Measurements from ENCODE around the gene SNX6. TPM values are rescaled to one million over a fixed set of nuclear protein-coding genes. Genes with fewer than 3 reads are reported as not detected.
"Not testable (repeated sequence)": the region's sequence is repeated elsewhere in the genome, so short reads cannot be mapped to it uniquely, and the experiment has no call there.

The SNX6 gene
- total RNA-seq, 1 experiment from 2014 or later, result 69.3 TPM

DNA sequence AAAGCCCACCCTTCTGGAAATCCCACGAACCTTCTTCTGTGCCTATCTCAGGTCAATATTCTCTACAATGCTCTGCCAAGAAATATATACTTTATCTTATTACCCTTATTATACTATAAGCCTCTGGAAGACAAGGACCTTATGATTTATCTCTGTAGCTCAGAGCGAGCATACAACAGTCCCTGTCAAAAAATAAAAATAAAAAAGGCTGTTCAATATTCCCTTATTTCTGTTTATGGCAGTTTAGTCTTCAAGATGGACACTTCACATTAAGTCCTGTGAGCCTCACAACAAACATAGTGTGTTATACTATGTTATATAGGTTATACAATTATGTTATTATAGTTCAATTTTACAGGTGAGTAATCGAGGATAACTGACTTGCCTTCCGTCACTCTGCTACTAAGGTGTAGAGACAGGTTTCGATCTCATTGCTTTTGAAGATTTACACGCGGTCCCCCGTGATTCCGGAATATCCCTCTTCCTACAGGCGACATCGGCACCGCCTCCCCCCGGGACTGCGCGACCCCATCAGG is 91.0 kb downstream of the SNX6 start:
- Histone ChIP-seq H3K4me1 (ENCODE audit: insufficient read depth, low read length) (no peaks in the 10 kb centered on the region; the same call in 1 of the 2 replicates), H3K4ac (ENCODE audit: low read depth, low read length) (no peak overlapping the region), H3K79me2 (ENCODE audit: insufficient read depth, low read length) (0 out of 2 replicates have a peak, but pooled peaks cover 3% of the 10 kb centered on the region), H3K56ac (ENCODE audit: insufficient read length, low read depth, low read length) (peak overlapping the region; percentile 57), H4K20me1 (ENCODE audit: control insufficient read depth, insufficient read depth, insufficient read length) (no peaks in the 10 kb centered on the region), H4K5ac (ENCODE audit: insufficient read length, low read depth, low read length) (peak overlapping the region; percentile 93), H2BK5ac (ENCODE audit: insufficient read length, low read length) (peak overlapping the region; percentile 98), H3K14ac (ENCODE audit: insufficient read depth, low read length) (peak overlapping the region; percentile 98), H3K4me2 (ENCODE audit: insufficient read depth, insufficient read length, low read length) (peak overlapping the region; percentile 56), H3K9me3 (ENCODE audit: control insufficient read depth, low read depth, low read length) (no peaks in the 10 kb centered on the region), H2BK120ac (ENCODE audit: low read depth, low read length, poor library complexity, severe bottlenecking) (peak overlapping the region; percentile 10), H3K18ac (ENCODE audit: insufficient read length, low read depth, low read length) (peak overlapping the region; percentile 99), H3K27ac (ENCODE audit: insufficient read length, low read depth, low read length) (peak overlapping the region; percentile 53), H2BK15ac (ENCODE audit: low read depth, low read length) (peak overlapping the region; percentile 41; the same call in 1 of the 2 replicates), H4K8ac (replicated peaks; ENCODE audit: insufficient read length, low read depth, low read length) (no peak overlapping the region), H3K23me2 (ENCODE audit: insufficient read length, low read depth, low read length, poor library complexity, severe bottlenecking) (no peaks in the 10 kb centered on the region), H2BK12ac (ENCODE audit: insufficient read length, low read depth, low read length) (no peak overlapping the region), H3K27me3 (ENCODE audit: insufficient read depth, low read length) (no peaks in the 10 kb centered on the region), H3K9ac (ENCODE audit: extremely low read depth, insufficient read length, low read length) (peak overlapping the region; percentile 96), H3K79me1 (ENCODE audit: insufficient read depth, low read depth, low read length, poor library complexity, severe bottlenecking) (no peaks in the 10 kb centered on the region), H2BK20ac (ENCODE audit: low read depth, low read length, poor library complexity, severe bottlenecking) (no peak overlapping the region), H2AK5ac (ENCODE audit: insufficient read length, low read length) (no peak overlapping the region), H3T11ph (ENCODE audit: low read length) (no peak overlapping the region), H2AFZ (ENCODE audit: low read length) (no peak overlapping the region), H4K91ac (ENCODE audit: insufficient read length, low read depth, low read length) (no peak overlapping the region), H3K23ac (ENCODE audit: insufficient read length, low read depth, low read length) (no peak overlapping the region)
- no CpG with 5 or more reads among the region's 15 CpGs for WGBS (ENCODE audit: extremely low coverage, insufficient read length, low lambda C conversion rate)
- Mint-ChIP-seq H3K9me3 (no peaks in the 10 kb centered on the region), H3K4me3 (peak overlapping the region; percentile 95 to 97), H3K27me3 (ENCODE audit: low read depth) (no peaks in the 10 kb centered on the region), H3K27ac (peak overlapping the region; percentile 97 to 99 (median 98)), H3K36me3 (ENCODE audit: insufficient read depth in 1 of 3, low read depth in 3 of 3) (peaks cover 1 to 13% (median 9%) of the 10 kb centered on the region in 3 experiments; a peak in 5 of 7 replicates), H3K4me1 (peaks cover 8 to 11% of the 10 kb centered on the region in 2 experiments)
- DNase-seq, result no peak
- TF ChIP-seq, protein P1, sequence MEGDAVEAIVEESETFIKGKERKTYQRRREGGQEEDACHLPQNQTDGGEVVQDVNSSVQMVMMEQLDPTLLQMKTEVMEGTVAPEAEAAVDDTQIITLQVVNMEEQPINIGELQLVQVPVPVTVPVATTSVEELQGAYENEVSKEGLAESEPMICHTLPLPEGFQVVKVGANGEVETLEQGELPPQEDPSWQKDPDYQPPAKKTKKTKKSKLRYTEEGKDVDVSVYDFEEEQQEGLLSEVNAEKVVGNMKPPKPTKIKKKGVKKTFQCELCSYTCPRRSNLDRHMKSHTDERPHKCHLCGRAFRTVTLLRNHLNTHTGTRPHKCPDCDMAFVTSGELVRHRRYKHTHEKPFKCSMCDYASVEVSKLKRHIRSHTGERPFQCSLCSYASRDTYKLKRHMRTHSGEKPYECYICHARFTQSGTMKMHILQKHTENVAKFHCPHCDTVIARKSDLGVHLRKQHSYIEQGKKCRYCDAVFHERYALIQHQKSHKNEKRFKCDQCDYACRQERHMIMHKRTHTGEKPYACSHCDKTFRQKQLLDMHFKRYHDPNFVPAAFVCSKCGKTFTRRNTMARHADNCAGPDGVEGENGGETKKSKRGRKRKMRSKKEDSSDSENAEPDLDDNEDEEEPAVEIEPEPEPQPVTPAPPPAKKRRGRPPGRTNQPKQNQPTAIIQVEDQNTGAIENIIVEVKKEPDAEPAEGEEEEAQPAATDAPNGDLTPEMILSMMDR (conservative IDR thresholded peaks at IDR 0.05), result no peak

DNA sequence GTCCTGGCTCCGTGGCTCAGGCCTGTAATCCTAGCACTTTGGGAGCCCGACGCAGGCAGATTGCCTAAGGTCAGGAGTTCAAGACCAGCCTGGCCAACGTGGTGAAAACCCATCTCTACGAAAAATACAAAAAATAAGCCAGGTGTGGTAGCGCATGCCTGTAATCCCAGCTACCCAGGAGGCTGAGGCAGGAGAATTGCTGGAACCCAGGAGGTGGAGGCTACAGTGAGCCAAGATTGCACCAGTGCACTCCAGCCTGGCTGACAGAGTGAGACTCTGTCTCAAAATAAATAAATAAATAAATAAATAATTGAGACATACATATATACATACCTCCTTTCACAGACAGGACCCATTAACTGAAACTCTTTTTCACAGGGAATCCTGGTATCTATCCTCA is 91.9 kb downstream of the SNX6 start:
- not testable (repeated sequence) for H2BK12ac ChIP-seq (ENCODE audit: insufficient read length, low read depth, low read length); H3K23ac ChIP-seq (ENCODE audit: insufficient read length, low read depth, low read length); H2BK120ac ChIP-seq (ENCODE audit: low read depth, low read length, poor library complexity, severe bottlenecking); H3T11ph ChIP-seq (ENCODE audit: low read length); H4K91ac ChIP-seq (ENCODE audit: insufficient read length, low read depth, low read length); H2BK5ac ChIP-seq (ENCODE audit: insufficient read length, low read length); H3K79me2 ChIP-seq (ENCODE audit: insufficient read depth, low read length); H4K20me1 ChIP-seq (ENCODE audit: control insufficient read depth, insufficient read depth, insufficient read length); H2BK15ac ChIP-seq (ENCODE audit: low read depth, low read length); H3K27me3 ChIP-seq (ENCODE audit: insufficient read depth, low read length); H3K4me1 ChIP-seq (ENCODE audit: insufficient read depth, low read length); H3K14ac ChIP-seq (ENCODE audit: insufficient read depth, low read length); H4K8ac ChIP-seq (replicated peaks; ENCODE audit: insufficient read length, low read depth, low read length); H3K9me3 Mint-ChIP-seq; H3K4ac ChIP-seq (ENCODE audit: low read depth, low read length); H4K5ac ChIP-seq (ENCODE audit: insufficient read length, low read depth, low read length); H2BK20ac ChIP-seq (ENCODE audit: low read depth, low read length, poor library complexity, severe bottlenecking); H2AFZ ChIP-seq (ENCODE audit: low read length); H2AK5ac ChIP-seq (ENCODE audit: insufficient read length, low read length); H3K9me3 ChIP-seq (ENCODE audit: control insufficient read depth, low read depth, low read length); H3K27me3 Mint-ChIP-seq (ENCODE audit: low read depth); H3K18ac ChIP-seq (ENCODE audit: insufficient read length, low read depth, low read length); H3K27ac ChIP-seq (ENCODE audit: insufficient read length, low read depth, low read length); DNase-seq; H3K56ac ChIP-seq (ENCODE audit: insufficient read length, low read depth, low read length); H3K4me2 ChIP-seq (ENCODE audit: insufficient read depth, insufficient read length, low read length); H3K79me1 ChIP-seq (ENCODE audit: insufficient read depth, low read depth, low read length, poor library complexity, severe bottlenecking); H3K27ac Mint-ChIP-seq; H3K23me2 ChIP-seq (ENCODE audit: insufficient read length, low read depth, low read length, poor library complexity, severe bottlenecking)
- H3K4me1 Mint-ChIP-seq, result peaks cover 8 to 11% of the 10 kb centered on the region in 2 experiments
- WGBS (ENCODE audit: extremely low coverage, insufficient read length, low lambda C conversion rate), result no CpG with 5 or more reads among the region's 6 CpGs
- peak overlapping the region; percentile 96 for H3K9ac ChIP-seq (ENCODE audit: extremely low read depth, insufficient read length, low read length)
- peak overlapping the region; percentile 95 to 97; a peak in 4 of 5 replicates for H3K4me3 Mint-ChIP-seq
- H3K36me3 Mint-ChIP-seq (ENCODE audit: insufficient read depth in 1 of 3, low read depth in 3 of 3), result peaks cover 7 to 21% (median 17%) of the 10 kb centered on the region in 3 experiments; a peak in 5 of 7 replicates

Measured in H9 (cell line).